Activated CD4-positive, CD25-positive, alpha-beta regulatory T cell (primary cell): ENCODE data around the gene RABGAP1L.

ENCODE experiments used
- DNase-seq, 4 experiments: peaks; one replicate each; lab custom pipeline; 2025; lab: John Stamatoyannopoulos, UW

Gene RABGAP1L

DNA sequence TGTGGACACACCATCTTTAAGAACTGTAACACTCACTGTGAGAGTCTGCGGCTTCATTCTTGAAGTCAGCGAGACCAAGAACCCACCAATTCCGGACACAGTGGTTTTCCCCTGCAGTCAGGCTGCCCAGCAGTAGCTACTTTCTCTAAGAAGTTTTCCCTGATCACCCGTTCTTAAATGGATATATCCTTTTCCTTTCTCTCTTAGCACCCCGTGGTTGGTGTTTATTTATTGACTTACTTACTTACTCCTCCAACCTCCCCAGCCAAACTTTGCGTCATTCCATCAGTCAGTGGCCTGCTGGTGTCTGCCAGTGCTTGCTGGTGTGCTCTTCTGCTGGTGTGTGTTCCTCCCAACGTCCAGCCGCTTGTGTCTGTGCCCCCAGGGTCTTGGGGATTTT, 553.2 kb downstream of the RABGAP1L start:
- no peak for DNase-seq

DNA sequence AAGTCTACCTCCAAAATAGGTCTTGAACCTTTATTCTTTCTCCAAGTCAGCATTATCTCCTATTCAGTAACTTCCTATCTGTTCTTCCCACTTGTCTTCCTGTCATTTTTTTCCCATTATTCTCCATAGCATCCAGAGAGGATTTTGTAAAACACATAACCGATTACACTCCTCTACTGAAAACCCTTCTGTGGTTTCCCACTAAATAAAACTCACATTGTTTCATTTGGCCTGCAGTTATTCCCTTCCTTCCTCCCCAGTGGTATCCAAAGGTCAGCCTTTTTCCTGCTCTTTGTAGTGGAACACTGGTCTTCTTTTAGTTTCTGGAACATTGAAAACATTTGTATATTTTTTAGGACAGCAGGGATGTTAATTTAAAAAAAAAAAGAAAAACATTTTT, 554.5 kb downstream of the RABGAP1L start:
- no peak for DNase-seq

- no peak for DNase-seq
These were observed 559.9 kb downstream of the RABGAP1L start for GRCh38 chr1:174719194-174719593.

- DNase-seq: no peak
These were observed 561.3 kb downstream of the RABGAP1L start for GRCh38 chr1:174720618-174721017.

DNA sequence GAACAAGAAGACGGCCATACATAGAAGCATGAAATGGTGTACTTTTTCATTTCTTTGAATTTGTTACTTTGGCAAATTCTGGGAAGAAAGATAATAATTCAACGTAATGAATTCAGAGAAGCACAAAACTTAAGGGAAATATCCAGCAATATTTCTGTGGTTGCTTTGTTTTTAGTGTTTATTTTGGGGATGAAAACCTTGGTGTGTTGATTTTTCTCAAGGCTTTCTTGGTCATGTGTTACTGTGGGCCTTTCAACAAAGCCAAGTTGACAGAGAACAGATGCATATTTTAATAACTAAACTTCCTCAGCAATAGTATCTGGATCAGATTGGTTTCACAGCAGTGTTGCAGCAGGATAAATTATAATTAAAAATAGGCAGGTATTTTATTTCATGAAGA, 561.9 kb downstream of the RABGAP1L start:
- no peak for DNase-seq

- no peak for DNase-seq
These were observed 564.5 kb downstream of the RABGAP1L start for GRCh38 chr1:174723816-174724215.

- no peak for DNase-seq
These were observed 564.9 kb downstream of the RABGAP1L start for GRCh38 chr1:174724219-174724618.

DNA sequence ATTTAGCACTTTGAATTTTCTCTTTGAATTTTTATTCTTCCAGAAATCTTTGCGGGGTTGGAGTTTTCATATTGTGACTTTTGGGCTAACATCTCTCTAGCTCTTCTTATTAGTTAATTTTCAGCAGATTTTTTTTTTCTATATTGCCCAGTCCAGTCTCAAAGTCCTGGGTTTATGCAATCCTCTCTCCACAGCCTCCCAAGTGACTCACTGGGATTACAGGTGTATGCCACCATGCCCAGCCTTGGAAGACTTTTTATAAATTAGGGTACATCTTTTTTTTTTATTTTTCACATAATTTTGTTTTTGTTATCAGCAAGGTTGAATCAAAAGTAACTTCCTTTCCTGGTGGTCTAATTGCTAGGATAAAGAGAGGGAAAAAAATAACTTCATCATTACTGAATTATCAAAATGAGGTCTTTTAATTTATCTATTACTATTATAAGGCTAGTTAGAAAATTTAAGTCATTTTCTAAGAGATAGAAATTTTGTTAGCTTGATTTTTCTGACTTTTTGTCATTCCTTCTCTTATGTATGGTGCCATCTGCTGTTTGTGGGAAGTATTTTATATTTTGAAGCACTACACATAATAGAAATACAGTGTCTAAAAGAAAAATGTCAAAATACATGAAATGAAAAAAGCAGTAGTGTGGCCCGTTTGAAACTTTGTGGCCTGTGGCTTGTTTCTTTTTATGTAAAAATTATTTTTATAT, 567.0 kb downstream of the RABGAP1L start:
- no peak for DNase-seq

DNA sequence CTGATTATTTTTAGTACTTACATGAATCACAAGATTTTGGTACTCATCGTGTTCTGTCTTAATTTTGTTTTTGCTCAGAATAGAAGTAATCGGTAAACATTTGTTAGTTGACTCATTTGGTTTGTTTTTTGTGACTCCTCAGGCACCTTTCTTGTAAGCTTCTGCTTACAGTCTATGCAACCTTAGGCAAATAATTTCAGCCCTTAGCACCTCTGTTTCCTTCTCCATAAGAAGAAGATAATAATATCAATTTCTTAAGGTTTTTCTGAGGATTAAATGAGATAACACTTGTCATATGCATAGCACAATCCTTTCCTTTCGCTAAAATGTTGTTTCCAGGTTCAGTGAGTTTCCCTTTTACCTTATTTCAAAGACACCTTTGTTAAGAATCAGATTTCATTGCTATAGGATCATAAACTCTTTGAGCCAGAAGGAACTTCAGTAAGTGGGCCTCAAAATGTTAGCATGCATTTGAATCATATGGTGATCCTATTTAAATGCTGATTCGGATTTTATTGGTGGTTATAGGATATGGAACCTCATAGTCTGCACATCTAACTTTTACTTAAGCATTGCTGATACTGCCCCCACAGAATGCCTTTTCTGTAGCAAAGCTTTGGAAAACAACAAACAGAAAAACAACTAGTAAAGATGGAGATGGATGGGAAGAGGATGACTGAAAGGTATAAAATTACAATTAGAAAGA, 567.7 kb downstream of the RABGAP1L start:
- no peak for DNase-seq

DNA sequence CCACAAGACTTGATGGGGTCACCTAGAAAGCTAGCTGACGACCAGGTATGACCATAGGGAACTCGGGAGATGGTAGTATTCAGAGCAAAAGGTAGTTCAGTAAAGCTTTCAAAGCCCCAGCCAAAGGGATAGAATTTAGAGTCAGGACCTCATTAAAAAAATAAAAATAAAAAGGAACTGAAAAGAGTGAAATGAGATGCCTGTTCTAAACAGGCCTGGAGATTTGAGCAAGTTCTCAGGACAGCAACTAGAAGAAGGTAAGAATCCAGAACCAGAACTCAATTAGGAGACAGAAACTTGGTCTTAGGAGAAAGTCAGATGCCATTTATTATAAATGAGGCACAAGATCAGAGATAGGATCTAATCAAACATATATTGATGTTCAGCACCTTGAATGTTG, 575.0 kb downstream of the RABGAP1L start:
- no peak for DNase-seq

DNA sequence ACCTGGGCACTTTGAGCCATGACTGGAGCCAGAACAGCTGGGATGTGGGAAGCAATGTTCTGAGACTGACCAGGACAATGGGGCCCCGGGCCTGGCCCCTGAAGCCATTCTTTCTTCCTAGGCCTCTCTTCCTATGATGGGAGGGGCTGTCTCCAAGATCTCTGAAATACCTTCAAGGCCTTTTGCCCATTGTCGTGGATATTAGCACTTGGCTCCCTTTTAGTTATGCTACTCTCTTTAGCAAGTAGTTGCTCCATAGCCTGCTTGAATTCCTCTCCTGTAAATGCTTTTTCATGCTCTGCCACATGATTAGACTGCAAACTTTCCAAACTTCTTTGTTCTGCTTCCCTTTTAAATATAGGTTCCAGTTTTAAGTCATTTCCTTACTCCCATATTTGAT, 577.5 kb downstream of the RABGAP1L start:
- no peak for DNase-seq

DNA sequence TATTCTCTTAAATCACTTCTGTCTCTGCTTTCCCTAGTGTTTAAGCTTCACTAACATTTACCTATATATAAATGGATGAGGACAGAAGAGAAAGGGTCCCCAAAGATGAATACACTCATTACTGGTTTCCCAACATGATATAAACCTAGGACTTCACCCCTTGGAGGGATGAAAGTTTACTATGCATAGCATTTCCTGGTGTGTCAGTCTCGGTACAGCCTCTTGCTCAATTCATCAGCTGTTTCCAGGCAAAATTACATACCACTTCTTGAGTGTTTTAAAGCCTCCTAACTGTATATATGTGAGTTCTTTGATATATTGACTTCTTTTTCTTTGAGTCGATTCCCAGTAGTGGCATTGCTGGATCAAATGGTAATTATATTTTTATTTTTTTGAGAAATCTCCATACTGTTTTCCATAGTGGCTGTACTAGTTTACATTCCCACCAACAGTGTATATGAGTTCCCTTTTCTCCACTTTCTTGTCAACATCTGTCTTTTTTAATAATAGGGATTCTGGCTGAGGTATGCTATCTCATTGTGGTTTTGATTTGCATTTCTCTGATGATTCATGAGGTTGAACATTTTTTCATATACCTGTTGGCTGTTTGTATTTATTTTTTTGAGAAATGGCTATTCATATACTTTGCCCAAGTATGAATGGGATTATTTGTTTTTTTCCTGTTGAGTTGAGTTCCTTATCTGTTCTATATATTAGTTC, 581.1 kb downstream of the RABGAP1L start:
- DNase-seq: no peak

GRCh38 chr1:174742805-174743653, 583.7 kb downstream of the RABGAP1L start:
- no peak for DNase-seq

GRCh38 chr1:174743654-174744561, 584.6 kb downstream of the RABGAP1L start:
- no peak for DNase-seq

- no peak for DNase-seq
These were observed 585.6 kb downstream of the RABGAP1L start for GRCh38 chr1:174744886-174745285.

DNA sequence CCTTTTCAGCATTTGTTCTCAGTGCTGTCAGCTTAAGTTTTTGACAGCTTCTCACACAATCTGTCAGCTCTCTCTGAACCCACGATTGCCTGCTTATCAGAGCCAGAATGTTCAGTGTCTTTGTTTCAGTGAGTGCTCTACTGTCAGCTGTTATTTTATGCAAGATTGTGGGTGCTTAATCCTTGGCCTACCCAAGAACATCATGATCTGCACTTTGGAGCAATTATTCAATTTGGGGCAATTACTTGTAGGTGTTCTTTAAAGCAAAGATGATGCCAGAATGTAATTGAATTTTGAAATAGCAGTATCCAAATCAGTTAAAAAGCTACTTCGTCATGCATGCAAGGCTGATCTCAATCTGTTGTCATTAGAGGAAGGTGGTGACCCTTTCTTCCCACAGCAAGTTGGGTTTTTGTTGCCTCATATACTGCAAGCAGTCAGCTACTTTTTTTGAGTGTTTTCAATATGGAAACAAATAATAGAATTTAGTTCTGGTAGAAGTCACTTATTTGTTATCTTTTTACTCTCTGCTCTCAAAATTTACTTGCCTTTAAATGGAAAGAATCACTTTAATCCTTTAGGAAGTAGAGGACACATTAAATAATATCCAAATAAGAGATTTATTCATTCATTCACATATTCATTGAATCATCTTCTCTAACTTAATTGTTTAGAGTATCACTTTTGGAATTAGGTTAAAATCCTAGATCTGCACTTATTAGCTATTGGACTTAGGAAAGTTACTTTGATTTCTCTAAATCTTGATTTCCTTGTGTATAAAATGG, 586.9 kb downstream of the RABGAP1L start:
- DNase-seq: no peak

GRCh38 chr1:174747613-174748012, 588.3 kb downstream of the RABGAP1L start:
- no peak for DNase-seq

DNA sequence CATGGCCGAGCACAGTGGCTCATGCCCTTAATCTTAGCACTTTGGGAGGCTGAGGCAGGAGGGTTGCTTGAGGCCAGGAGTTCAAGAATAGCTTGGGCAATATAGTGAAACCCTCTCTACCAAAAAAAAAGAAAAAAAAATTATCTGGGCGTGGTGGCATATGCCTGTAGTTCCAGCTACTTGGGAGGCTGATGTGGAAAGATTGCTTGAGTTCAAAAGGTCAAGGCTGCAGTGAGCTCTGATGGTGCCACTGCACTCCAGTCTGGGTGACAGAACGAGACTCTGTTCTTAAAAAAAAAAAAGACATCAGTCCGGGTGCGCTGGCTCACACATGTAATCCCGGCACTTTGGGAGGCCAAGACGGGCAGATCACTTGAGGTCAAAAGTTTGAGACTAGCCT, 589.3 kb downstream of the RABGAP1L start:
- DNase-seq: no peak

GRCh38 chr1:174753131-174753530, 593.8 kb downstream of the RABGAP1L start:
- no peak for DNase-seq

DNA sequence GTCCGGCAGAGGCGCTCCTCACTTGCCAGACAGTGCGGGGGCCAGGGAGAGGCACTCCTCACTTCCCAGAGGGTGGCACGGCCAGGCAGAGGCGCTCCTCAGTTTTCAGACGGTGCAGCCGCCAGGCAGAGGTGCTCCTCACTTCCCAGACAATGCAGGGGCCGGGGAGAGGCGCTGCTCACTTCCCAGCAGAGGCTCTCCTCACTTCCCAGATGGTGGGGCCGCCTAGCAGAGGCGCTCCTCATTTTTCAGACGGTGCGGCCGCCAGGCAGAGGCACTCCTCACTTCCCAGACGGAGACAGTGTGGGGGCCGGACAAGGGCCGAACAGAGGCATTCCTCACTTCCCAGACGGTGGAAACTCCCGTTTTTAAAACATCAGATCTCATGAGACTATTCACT, 602.0 kb downstream of the RABGAP1L start:
- no peak for DNase-seq
